Measurements from ENCODE around the gene KCTD13. TPM values are rescaled to one million over a fixed set of nuclear protein-coding genes. Genes with fewer than 3 reads are reported as not detected.
"Not testable (repeated sequence)": the region's sequence is repeated elsewhere in the genome, so short reads cannot be mapped to it uniquely, and the experiment has no call there.

KCTD13 gene
- total and polyA plus RNA-seq, 5 experiments from 2014 or later, result 5.4 to 75.9 (median 10.0) TPM

DNA sequence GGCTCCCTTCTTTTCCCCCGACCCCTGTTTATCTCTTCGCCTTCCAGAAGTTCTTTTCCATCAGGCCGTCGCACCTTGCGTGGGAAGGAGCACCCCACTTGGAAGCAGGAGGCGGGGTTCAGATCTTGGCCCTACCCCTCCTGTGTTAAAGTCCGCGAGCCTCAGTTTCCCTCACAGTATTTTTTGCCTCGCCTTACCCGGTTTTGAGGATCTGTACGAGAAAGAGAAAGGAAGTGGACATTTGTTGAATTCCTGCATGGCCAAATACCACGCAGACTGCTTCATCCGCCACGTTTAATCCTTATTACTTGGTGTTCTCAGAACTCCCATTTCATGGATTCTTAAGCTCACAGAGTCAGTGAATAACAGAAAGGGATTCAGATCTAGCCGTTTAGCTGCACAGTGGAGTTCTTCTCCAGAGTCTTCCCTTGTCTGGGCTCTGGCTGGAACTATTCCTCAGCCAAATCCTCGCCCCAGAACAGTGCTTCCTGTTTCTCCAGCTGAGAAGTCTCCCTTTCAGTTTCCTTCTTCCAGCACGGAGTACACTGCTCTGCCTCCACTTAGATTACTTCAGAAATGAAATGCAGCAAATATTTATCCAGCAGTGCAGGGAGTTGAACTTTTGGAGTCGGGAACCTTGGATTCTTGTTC is 36.4 kb upstream of the KCTD13 start:
- Mint-ChIP-seq H3K27ac (peak overlapping the region; percentile 77 to 96 (median 93)), H3K4me3 (peak overlapping the region; percentile 86 to 94 (median 89)), H3K9me3 (no peaks in the 10 kb centered on the region), H3K36me3 (peaks cover 0 to 9% (median 2%) of the 10 kb centered on the region in 3 donors), H3K4me1 (peaks cover 12 to 29% (median 27%) of the 10 kb centered on the region in 4 donors), H3K27me3 (no peaks in the 10 kb centered on the region)
- POLR2A ChIA-PET, result interaction anchor here (0.6 to 3.8 kb wide), 19 partner anchors 10 to 949 kb away, joined by 3 to 43 read pairs (median 5); partner anchors contain the start of genes ASPHD1, CDIPT, HIRIP3 and INO80E
- no peak for ATAC-seq
- DNase-seq, result no peak

DNA sequence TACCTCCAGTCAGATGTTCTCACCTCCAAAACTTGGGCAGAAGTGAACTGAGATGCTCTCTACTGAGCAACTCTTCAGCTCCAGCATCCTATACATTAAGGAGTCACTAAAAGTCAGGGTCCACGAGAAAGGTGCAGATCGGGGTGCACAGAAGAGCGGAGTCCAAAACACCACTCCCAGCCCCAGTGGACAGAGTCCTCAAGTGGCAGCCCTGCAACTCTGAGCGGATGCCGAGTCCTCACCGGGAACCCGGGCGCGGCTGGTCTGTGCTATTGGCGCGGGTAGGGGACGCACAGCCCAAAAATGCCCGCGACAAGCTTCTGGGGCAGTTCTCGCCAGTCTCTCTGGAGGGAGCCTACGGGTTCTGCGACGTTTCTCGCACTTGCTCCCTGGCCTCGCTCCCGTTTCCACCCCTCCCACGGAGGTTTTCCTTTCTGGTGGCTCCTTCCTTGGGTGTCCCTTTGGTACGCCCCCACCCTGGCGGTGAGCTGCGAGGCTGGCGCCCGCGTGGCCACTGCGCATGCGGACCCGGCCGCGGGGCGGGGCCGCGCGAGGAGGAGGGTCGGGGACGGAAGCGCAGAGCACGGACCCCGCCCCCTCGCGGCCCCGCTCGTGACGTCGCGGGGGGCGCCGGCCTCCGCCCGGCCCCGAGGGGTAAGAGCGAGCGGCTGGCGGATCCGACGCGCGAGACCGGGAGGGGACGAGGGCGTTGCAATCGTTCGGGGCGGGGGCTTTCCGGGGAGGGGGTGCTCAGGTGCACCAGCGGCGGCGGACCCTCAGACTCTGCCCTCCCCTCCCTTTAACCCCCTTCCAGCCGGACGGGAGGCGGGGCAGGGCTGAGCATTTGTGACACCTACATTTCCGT is 35.7 kb upstream of the KCTD13 start, which contains the start of gene TMEM219:
Gene TMEM219 (plus strand): TSS at position 601 of the 865 bp plus-strand sequence. CDS start 1,065 bp downstream, outside the sequence.
- peaks cover 0 to 5% (median 2%) of the 10 kb centered on the region in 3 donors for H3K36me3 Mint-ChIP-seq
- H3K27me3 Mint-ChIP-seq, result no peaks in the 10 kb centered on the region
- POLR2A ChIA-PET, result interaction anchor here (0.6 to 3.8 kb wide), 24 partner anchors 11 to 948 kb away, joined by 3 to 43 read pairs (median 4); partner anchors contain the start of genes ASPHD1, CDIPT, HIRIP3 and INO80E
- H3K4me1 Mint-ChIP-seq, result peaks cover 12 to 29% (median 27%) of the 10 kb centered on the region in 4 donors
- peak; percentile 84 to 91 for ATAC-seq
- DNase-seq, result peak; percentile 90 to 98 (median 96)
- no peaks in the 10 kb centered on the region for H3K9me3 Mint-ChIP-seq
- H3K27ac Mint-ChIP-seq, result peak within 1 kb of the TSS; percentile 77 to 97 (median 93)
- peak within 1 kb of the TSS; percentile 86 to 94 (median 89) for H3K4me3 Mint-ChIP-seq

- H3K4me1 Mint-ChIP-seq, result peaks cover 12 to 28% (median 25%) of the 10 kb centered on the region in 4 donors
- POLR2A ChIA-PET, result interaction anchor here (0.7 to 3.8 kb wide), 21 partner anchors 11 to 854 kb away, joined by 3 to 43 read pairs (median 3); partner anchors contain the start of genes ASPHD1, CDIPT, HIRIP3 and INO80E
- peak overlapping the region; percentile 77 to 97 (median 93) for H3K27ac Mint-ChIP-seq
- DNase-seq (no peak), ATAC-seq (no peak)
- no peaks in the 10 kb centered on the region for H3K27me3 Mint-ChIP-seq
- peak overlapping the region; percentile 83 to 94 (median 88) for H3K4me3 Mint-ChIP-seq
- H3K9me3 Mint-ChIP-seq, result no peaks in the 10 kb centered on the region
- peaks cover 0 to 4% (median 2%) of the 10 kb centered on the region in 3 donors for H3K36me3 Mint-ChIP-seq
Observed at GRCh38 chr16:29961127-29961478, 35.1 kb upstream of the KCTD13 start.

- Mint-ChIP-seq H3K4me3 (peak overlapping the region in 6 of 10 donors; percentile 13 to 50 (median 42)), H3K4me1 (peaks cover 12 to 24% (median 22%) of the 10 kb centered on the region in 4 donors), H3K27ac (peak overlapping the region in 2 of 10 donors; percentile 36 to 45)
- H3K27me3 Mint-ChIP-seq, H3K36me3 Mint-ChIP-seq, H3K9me3 Mint-ChIP-seq, ATAC-seq, DNase-seq: not testable (repeated sequence)
- POLR2A ChIA-PET, result interaction anchor here (0.5 to 3.8 kb wide), 3 partner anchors 14 to 109 kb away, joined by 3 to 32 read pairs (median 3); partner anchors contain the start of genes KCTD13 and TAOK2
Observed at GRCh38 chr16:29959821-29960220, 33.8 kb upstream of the KCTD13 start.

DNA sequence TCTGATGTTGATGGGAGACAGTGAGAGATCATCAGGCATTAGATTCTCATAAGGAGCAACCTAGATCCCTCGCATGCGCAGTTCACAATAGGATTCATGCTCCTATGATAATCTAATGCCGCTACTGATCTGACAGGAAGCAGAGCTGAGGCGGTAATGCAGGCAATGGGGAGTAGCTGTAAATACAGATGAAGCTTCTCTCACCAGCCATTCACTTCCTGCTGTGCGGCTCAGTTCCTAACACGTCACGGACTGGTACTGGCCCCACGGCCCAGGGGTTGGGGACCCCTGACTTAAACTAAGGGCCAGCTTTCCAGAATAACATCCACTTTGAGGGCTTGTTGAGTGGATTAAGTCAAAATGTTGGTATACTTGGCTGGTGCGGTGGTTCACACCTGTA is 33.3 kb upstream of the KCTD13 start:
- ATAC-seq, result no peak
- DNase-seq, result no peak
- POLR2A ChIA-PET, result interaction anchor here (0.5 to 1.0 kb wide), 2 partner anchors 14 to 108 kb away, joined by 3 read pairs; partner anchors contain the start of gene TAOK2
- no peaks in the 10 kb centered on the region for H3K9me3 Mint-ChIP-seq
- peaks cover 0 to 3% (median 0%) of the 10 kb centered on the region in 5 donors for H3K27me3 Mint-ChIP-seq
- peaks cover 11 to 22% (median 20%) of the 10 kb centered on the region in 4 donors for H3K4me1 Mint-ChIP-seq
- H3K36me3 Mint-ChIP-seq, result no peaks in the 10 kb centered on the region
- H3K27ac Mint-ChIP-seq, result peak overlapping the region in 1 of 10 donors; percentile 17
- H3K4me3 Mint-ChIP-seq, result peak overlapping the region in 1 of 10 donors; percentile 2

DNA sequence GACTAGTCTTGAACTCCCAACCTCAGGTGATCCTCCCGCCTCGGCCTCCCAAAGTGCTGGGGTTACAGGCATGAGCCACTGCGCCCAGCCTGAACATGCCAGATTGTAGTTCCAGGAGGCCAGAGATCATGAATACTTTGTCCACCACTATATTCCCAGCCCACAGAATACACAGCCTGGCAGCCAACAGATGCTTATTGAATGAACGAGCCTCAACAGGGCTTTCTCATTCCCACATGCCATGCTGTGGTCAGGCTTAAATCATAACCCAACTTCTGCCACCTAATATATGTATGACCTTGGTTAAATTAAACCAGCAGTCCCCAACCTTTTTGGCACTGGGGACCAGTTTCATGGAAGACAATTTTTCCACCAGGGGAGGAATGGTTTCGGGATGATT is 32.7 kb upstream of the KCTD13 start:
- no peak overlapping the region for H3K4me3 Mint-ChIP-seq
- H3K9me3 Mint-ChIP-seq, result no peaks in the 10 kb centered on the region
- peaks cover 0 to 3% (median 0%) of the 10 kb centered on the region in 5 donors for H3K27me3 Mint-ChIP-seq
- DNase-seq (no peak), ATAC-seq (no peak)
- POLR2A ChIA-PET, result interaction anchor here (0.7 to 1.0 kb wide), 2 partner anchors 15 to 702 kb away, joined by 3 to 4 read pairs; partner anchors contain the start of gene TAOK2
- H3K4me1 Mint-ChIP-seq, result peaks cover 10 to 22% (median 20%) of the 10 kb centered on the region in 4 donors
- H3K36me3 Mint-ChIP-seq, result no peaks in the 10 kb centered on the region
- H3K27ac Mint-ChIP-seq, result peak overlapping the region in 1 of 10 donors; percentile 43

DNA sequence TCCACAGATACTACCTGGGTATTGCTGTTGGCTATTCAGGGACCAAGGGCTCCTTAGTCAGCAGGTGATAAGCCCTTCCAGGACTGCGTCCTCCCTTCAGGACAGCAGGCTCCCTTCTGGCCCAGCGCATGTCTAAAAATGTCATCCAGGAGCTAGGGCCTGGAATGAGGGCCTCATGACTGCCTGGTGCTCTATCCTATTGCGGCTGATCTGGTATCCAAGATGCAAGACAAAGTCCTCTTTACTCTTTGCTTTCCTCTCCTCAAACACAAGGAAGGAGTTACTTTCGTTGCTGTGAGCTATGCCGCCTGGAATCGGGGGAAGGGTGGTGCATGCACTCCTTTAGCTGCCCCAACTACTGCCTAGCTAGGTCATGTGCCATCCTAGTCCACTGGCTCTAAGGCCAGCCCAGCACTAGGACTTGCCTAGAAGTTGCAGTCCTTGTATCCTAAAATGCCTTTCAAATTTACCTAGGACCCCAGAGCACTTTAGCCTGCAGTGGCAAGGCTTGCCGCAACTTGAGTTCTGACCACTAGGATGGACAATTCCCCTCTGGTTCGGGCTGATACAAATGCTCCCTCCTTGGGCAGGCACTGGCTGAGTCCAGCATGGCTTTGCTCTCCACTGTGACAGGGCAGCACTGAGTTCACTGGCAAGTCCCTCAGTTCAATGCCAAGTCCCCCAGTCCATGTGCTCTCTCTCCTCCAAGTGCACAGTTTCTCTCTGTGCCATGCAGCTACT is 25.8 kb upstream of the KCTD13 start:
- ATAC-seq (no peak), DNase-seq (no peak)
- H3K9me3 Mint-ChIP-seq, result peaks cover 0 to 11% (median 3%) of the 10 kb centered on the region in 9 donors
- POLR2A ChIA-PET, result interaction anchor here (0.8 to 1.0 kb wide), 2 partner anchors 26 to 29 kb away, joined by 3 to 6 read pairs; partner anchors contain the start of gene KCTD13
- no peak overlapping the region for H3K27ac Mint-ChIP-seq
- no peak overlapping the region for H3K4me3 Mint-ChIP-seq
- peaks cover 0 to 9% (median 2%) of the 10 kb centered on the region in 5 donors for H3K27me3 Mint-ChIP-seq
- peaks cover 0 to 1% (median 0%) of the 10 kb centered on the region in 4 donors for H3K4me1 Mint-ChIP-seq
- H3K36me3 Mint-ChIP-seq, result peaks cover 0 to 2% (median 0%) of the 10 kb centered on the region in 3 donors

- H3K4me1 Mint-ChIP-seq, result peaks cover 0 to 1% (median 0%) of the 10 kb centered on the region in 4 donors
- H3K9me3 Mint-ChIP-seq, result peaks cover 0 to 11% (median 3%) of the 10 kb centered on the region in 9 donors
- peaks cover 0 to 2% (median 0%) of the 10 kb centered on the region in 3 donors for H3K36me3 Mint-ChIP-seq
- DNase-seq (no peak), ATAC-seq (no peak)
- H3K27ac Mint-ChIP-seq, result no peak overlapping the region
- no peak overlapping the region for H3K4me3 Mint-ChIP-seq
- POLR2A ChIA-PET, result interaction anchor here (1.0 to 1.3 kb wide), 2 partner anchors 10 to 30 kb away, joined by 3 read pairs; no protein-coding TSS in a partner anchor
- peaks cover 0 to 9% (median 2%) of the 10 kb centered on the region in 5 donors for H3K27me3 Mint-ChIP-seq
Observed at GRCh38 chr16:29950806-29951461, 24.9 kb upstream of the KCTD13 start.

GRCh38 chr16:29947897-29948296 is 21.9 kb upstream of the KCTD13 start:
- POLR2A ChIA-PET, result interaction anchor here (1.4 kb wide), 1 partner anchor 11 kb away, joined by 3 read pairs; no protein-coding TSS in a partner anchor
- H3K4me1 Mint-ChIP-seq, result peaks cover 0 to 3% (median under 1%) of the 10 kb centered on the region in 4 donors
- peaks cover 0 to 9% (median 0%) of the 10 kb centered on the region in 5 donors for H3K27me3 Mint-ChIP-seq
- H3K36me3 Mint-ChIP-seq, result peaks cover 0 to 2% (median 0%) of the 10 kb centered on the region in 3 donors
- peaks cover 0 to 11% (median 3%) of the 10 kb centered on the region in 9 donors for H3K9me3 Mint-ChIP-seq
- no peak overlapping the region for H3K27ac Mint-ChIP-seq
- DNase-seq (no peak), ATAC-seq (no peak)
- H3K4me3 Mint-ChIP-seq, result no peak overlapping the region

DNA sequence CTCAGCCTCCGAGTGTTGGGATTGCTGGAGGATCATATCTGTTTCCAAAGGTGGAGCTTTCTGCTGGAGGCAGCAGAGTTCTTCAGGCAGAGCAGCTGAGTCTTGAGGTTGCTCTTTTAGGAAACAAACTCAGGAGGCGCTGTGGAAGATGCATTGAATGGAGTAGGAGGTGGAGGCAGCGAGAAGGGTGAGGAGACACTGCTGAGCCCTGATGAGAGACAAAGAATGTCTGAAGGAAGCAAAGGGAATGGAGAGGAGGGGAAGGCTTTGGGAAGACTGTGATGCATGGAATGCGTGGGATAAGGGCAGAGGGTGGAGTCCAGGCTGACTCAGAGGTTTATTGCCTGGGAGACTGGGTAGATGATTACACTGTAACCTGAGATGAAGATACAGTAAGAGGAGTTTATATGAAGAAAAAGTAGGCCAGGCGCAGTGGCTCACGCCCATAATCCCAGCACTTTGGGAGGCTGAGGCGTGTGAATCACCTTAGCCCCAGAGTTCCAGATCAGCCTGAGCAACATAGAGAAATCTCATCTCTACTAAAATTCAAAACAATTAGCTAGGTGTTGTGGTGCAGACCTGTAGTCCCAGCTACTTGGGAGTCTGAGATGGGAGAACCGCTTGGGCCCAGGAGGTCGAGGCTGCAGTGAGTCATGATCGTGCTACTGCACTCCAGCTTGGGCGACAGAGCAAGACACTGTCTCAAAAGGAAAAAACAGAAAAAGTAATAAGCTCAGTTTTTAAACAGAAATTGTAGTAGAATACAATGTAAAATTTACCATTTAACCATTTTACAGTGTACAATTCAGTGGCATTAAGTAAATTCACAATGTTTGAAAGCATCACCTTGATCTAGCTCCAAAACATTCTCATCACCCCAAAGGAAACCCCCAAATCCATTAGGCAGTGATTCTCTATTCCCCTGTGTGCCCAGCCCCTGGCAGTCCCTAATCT is 18.1 kb upstream of the KCTD13 start:
- POLR2A ChIA-PET, result no interaction called here
- H3K27ac Mint-ChIP-seq, result peak overlapping the region in 4 of 10 donors; percentile 4 to 34 (median 22)
- H3K27me3 Mint-ChIP-seq, result peaks cover 0 to 4% (median 2%) of the 10 kb centered on the region in 5 donors
- H3K36me3 Mint-ChIP-seq, result no peaks in the 10 kb centered on the region
- no peak overlapping the region for H3K4me3 Mint-ChIP-seq
- ATAC-seq (no peak), DNase-seq (no peak)
- no peaks in the 10 kb centered on the region for H3K9me3 Mint-ChIP-seq
- H3K4me1 Mint-ChIP-seq, result peaks cover 0 to 7% (median 2%) of the 10 kb centered on the region in 4 donors
